DMS53 (cell line): ENCODE measurements around the gene FARP2.

Experiments used
- DNase-seq: peaks from one replicate; lab custom pipeline; 2025; lab: John Stamatoyannopoulos, UW

FARP2 gene

DNA sequence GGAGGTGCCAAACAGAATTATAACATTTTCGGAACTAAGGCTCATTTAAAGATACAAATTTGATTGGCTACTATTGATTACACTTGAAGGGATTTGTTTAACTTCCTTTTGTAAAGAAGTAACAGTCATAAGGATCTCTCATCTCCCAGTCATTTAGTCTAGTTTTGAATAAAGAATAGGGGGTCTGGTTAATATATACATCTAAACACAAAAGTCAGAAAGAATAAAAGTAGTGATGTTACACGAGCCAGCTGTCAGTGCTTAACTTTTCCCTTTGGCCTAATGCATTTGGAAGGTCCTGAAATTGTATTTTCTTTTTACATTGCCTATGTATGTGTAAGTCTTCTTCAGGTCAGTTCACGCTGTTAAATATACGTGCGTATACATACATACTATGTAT is 32.3 kb upstream of the FARP2 start:
- no peak for DNase-seq

DNA sequence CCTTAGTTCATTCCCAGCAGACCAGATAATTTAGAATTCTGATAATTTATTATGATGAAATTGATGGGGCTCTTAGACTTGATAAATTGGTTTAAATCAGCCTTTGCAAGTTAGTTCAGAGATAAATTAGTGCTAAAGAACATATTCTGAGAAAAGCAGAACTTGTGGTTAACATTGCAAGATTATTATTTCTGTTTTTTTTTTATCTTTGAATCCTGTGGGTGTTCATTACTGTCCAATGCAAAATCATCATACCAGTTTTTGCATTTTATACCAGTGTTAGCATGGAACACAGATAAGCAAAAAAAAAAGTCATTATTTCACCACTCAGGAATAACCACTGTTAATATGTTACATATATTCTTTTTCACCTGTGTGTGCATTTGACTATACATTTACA is 31.3 kb upstream of the FARP2 start:
- DNase-seq = no peak

GRCh38 chr2:241325257-241325656 is 30.8 kb upstream of the FARP2 start:
- DNase-seq = no peak

DNA sequence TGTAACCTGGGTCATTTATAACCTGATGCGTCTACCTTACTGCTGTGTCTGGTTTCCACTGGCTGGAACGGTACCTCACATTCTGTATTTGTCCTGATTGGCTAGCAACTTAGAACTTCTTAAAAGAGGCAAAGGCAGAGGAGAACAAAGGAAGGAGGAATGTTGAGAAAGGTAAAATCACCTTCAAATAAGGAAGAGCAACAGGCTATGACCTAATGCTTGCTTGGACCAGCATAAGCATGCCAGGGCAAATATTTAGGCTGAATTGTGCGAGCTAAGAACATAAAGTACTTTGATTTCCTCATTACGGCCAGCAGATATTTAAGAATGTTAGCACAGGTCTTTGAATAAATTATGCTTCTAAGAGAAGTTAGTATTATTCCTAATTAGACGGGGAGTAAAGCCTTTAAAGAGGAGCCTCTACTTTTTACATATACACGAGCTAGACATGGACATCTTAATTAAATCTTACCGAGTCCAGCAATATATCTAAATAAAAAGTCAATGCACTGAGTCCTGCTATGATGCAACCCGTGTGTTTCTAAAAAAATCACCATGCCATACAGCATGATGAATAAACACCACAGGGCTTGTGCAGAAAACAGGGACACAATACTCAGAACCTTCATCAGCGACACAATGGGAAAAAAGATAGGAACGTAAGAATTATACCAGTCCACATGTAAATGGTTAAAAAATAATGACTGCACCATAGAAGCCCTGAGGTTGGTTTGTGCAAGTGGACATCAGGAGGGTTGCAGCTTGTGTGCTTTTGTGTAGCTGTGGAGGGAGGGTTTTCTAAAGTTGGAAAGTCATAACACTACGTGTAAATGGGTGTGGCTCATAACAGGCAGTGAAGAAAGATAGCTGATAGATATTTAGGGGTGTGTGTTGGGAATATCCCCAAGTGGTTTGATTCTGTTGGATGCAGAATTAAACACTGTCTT is 26.1 kb upstream of the FARP2 start:
- no peak for DNase-seq

DNA sequence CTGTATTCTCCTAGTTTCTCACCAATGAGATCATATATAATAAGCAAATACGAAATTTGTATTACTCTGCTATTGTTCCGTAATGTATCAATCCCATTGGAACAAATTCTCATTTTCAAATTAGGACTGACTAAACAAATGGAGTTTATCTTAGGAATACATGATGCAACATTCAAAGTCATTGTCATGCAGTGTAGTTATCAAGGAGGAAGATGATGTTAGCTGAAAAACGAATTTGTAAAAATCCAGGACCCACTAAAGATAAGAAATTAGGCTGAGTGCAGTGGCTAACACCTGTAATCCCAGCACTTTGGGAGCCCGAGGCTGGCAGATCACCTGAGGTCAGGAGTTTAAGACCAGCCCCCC is 25.5 kb upstream of the FARP2 start:
- DNase-seq = no peak

DNA sequence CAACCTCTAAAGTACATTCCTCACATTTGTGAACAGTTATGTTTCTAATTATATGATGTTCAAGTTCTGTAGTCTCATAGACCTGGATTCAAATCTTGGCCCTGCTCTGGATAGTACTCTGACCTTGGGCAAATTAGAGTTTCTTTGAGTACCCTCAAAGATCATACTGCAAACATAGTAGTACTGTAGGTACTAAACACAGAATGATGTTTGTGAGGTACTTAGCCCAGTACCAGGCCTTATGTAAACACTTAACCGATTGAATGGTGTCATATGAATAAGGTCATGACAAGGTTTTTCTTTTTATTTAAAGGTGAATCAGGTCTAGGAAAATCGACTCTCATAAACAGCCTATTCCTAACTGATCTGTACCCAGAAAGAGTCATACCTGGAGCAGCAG is 21.3 kb upstream of the FARP2 start:
- DNase-seq = peak; percentile 76

DNA sequence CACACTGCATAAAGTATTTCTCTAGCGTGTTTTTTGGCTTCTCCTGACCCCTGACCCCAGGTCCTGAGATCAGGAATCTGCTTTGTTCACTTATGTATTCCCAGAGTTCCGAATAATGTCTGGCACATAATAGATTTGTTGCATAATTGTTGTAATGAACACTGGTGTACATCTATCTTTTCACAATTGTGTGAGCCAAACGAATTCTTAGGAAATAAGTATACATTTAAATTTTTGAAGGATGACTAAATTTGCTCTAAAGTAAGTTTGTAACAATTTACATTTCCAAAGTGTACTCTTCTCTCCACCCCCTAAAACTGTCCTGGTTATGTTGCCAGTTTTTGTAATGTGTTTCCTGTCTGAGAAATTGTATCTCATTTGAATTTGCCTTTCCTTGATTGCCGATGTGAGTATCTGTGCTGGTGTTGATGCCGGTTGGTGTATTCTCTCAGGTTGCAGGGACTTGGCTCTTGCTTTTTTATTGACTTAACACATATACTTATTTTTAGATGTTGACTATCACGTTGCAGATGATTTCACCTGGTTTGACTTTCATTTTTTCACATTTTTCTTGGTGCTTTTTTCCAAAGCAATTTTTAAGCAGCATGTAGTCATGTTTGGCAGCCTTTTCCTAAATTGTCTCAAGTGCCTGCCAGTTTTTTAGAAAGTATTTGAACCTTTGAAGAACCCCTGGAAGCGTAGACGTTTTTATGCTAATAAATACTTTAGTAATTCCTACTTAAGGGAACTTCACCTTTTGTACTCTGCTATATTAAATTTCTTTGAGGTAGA is 16.1 kb upstream of the FARP2 start:
- DNase-seq = no peak

GRCh38 chr2:241340631-241341163 is 15.4 kb upstream of the FARP2 start:
- no peak for DNase-seq

DNA sequence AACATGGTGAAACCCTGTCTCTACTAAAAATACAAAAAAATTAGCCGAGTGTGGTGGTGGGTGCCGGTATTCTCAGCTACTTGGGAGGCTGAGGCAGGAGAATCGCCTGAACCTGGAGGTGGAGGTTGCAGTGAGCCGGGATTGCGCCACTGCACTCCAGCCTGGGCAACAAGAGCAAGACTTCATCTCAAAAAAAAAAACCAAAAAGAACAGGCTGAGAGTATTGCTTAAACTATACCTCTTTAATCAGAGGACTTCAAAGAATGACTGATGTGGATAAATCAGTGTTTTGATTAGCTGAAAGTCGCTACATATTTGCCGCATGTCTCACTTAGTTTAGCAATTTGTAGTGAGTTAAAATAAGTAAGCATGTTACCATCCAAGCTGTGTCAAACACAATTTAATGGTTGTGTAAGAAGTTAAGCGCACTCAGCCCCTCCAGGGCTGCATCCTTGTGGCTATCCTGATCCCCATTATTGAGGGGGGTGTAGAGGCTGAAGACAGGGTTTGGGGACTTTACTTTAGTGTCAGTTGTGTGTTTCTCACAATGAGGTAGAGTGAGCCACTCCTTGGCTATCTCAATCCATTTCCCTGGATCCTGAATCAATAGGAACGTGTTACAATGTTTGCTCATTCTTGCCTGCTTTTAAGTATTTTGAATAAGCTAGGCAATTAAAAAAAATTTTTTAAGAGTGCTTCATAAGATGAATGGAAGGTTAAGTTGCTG is 11.0 kb upstream of the FARP2 start:
- DNase-seq = no peak

DNA sequence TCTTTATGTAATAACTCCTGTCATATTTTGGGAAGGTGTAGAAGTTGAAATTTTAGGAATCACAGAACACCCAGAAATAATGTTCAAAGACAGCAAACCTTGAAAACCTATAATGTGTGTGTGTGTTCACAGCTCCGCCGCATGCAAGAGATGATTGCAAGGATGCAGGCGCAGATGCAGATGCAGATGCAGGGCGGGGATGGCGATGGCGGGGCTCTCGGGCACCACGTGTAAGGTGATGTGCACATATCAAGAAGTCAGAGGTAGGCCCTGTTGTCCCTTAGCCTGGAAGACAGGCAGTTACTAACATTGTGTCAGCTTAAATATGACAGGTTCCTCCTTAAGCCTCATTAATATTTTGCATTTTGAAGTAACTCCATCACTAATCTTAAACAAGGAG is 6.1 kb upstream of the FARP2 start:
- no peak for DNase-seq

- DNase-seq = no peak
Measured at GRCh38 chr2:241350530-241350877, 5.6 kb upstream of the FARP2 start.

DNA sequence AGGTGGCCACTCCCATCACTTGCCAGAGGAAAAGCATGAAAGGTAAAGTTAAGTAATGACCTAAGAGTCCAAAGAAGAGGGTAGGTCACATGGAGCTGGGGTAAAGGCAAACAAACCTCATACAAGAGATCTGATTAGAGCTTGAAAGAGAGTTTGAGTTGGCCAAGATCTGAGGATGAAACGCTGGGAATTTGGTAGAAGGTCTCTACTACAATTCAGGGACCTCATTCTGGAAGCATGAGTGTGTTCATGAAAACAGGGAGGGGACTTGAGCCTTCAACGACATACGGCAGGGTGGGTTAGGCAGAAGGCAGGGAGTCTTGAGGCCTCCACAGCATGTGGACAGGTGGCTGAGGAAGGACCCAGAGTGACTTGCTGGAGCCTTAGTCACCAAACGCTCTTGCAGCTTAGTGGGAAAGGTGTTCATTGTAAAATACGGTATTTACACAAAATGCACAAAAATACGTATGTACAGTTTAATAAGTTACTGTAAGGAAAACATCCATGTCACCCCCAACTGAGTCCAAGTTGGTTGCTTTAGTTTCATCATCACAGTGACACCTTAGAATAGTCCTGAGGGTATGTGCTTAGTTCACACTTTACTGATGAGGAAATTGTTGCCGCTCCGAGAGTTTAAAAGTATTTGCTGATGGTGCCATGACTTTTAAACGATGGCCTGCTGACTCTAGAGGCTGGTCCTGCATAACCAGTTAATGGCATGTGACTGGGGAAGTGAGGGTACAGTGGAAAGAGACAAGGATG is 5.0 kb upstream of the FARP2 start:
- peak; percentile 89 for DNase-seq

GRCh38 chr2:241351640-241352031 is 4.4 kb upstream of the FARP2 start:
- peak; percentile 88 for DNase-seq

- DNase-seq = peak; percentile 81
Measured at GRCh38 chr2:241352227-241352626, 3.9 kb upstream of the FARP2 start.

DNA sequence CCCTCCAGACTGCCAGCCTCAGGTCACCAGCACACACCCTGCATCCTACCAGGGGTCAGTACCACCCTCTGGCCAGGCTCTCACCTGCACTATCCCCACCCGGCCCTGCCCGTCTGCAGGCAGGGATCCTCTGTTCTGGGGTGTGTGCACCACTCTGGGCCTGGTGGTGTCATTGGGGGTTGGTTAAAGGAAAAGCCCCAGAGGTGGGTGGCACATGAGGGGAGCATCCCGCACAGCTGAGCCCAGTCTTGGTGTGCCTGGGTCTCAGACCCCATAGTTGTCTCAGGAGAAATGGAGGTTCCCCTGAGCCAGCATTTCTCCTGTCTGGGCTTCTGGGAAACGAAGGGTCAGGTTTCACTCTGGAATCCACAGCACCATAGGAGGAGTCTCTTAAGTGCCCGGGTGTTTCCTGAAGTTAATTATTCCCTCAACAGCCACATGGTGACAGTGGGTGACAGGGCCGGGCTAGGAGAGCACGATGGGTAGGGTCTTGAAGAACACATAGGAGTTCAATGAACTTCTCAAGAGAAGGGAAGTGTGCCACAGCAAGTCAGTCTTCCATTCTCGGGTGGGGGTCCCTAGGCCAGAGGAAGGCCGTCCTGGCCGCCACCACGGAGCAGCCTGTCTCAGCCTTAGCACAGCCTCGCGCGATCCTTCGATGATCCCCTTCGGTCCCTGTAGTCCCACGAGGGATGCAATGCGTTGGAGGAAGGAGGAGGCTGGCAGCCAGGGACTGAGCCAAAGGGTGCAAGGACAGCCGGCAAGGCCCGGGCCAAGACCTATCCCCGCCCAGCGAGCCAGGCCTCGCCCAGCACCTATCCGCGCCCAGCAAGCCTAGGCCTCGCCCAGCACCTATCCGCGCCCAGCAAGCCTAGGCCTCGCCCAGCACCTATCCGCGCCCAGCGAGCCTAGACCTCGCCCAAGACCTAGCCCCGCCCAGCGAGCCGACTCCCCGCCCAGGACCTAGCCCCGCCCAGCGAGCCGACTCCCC is 1.1 kb upstream of the FARP2 start:
- peak; percentile 93 for DNase-seq

GRCh38 chr2:241356871-241357260 is 781 bp downstream of the FARP2 start:
- DNase-seq = peak; percentile 33

- no peak for DNase-seq
Measured at GRCh38 chr2:241357531-241357930, 1.4 kb downstream of the FARP2 start.

DNA sequence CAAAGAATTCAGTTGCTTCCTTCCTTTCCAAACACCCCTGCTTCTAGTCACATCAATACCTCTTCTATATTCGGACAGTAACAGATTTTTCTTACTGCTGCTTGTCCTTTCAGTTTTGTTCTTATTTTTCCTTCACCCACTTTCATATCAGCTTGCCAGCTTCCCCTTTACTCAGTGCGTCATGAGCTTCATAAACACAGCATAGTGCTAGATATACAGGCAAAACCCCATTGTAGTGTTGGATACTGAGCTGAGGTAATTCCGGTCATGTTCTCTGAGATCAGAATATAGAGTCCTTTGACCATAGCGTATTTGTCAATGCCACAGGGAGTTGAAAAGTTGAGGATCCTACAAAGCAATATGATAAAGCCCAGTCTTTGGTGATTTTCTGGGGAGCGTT is 2.4 kb downstream of the FARP2 start:
- no peak for DNase-seq

DNA sequence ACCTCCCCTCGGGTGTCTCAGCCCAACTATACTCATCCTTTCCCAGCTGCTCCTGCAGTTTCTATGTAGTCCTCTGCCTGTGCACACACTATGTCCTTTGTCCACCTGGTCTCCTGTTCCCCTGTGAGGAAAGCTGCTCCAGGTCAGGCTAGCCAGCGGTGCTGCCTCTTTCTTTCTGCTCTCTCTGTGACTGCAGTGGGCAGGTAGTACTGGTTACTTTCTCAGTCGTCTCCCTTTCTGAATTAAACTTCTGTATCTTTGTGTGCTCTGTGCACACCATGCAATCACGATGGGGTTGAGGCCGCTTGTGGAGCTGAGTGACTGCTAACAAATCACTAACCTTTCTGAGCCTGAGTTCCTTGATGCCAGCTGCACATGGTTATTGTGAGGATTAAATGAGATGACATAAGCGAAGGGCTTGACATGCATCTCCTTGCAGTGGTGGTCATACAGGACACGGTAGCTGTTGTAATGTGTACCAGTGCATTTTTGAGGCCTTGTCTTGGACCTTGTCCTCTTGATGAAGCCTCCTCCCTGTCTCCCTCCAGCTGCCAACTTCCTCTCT is 3.5 kb downstream of the FARP2 start:
- DNase-seq = no peak

DNA sequence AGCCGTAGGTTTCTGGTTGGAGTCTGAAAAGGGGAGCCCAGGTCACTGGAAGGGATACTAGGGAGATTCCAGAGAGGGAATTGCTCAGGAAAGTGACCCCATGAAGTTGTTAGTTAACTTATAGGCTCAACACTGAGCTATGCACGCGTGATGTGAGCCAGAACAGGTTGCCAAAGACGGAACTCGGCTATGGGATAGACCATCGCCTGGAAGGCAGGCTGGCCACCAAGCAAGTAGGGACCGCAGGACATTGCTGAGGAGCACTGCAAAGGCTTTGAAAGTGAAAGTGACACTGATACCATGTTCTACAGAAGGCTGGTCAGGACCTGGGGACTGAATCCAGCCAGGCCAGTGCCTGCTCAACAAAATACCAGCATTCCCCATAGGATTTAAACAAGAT is 7.3 kb downstream of the FARP2 start:
- DNase-seq = peak; percentile 27
